Ovary (tissue), 9 donors: ENCODE measurements around the gene NOD2. TPM values are rescaled to one million over a fixed set of nuclear protein-coding genes. Genes with fewer than 3 reads are reported as not detected.

Experiments
- DNase-seq, 5 donors: peaks; one replicate each; pipeline ENCODE4 v3.0.0-alpha.2; 2019 to 2020
- H3K27ac ChIP-seq, 2 donors: fragments of 200-600 bp; one replicate each; pipeline versions ENCODE4 v1.5.1 to v1.8.0; 2019 to 2022
- H3K27me3 ChIP-seq: fragments of 200-600 bp; one replicate; pipeline ENCODE4 v1.8.0; 2022
- H3K36me3 ChIP-seq: fragments of 200-600 bp; sonication (generic); one replicate; pipeline ENCODE4 v1.5.1; 2019
- H3K4me1 ChIP-seq: one replicate; pipeline ENCODE4 v1.8.1; 2013; ENCODE audit warnings: mild to moderate bottlenecking, moderate library complexity; ENCODE audit not compliant: insufficient read depth
- H3K4me3 ChIP-seq: fragments of 200-600 bp; sonication (generic); one replicate; pipeline ENCODE4 v1.5.1; 2017
- H3K9me3 ChIP-seq, 2 donors: fragments of 200-600 bp in 1 of 2; sonication (generic) in 1 of 2; one replicate each; pipeline versions ENCODE4 v1.5.1 to v1.8.1; 2013 to 2019; ENCODE audit warnings: mild to moderate bottlenecking in 1 of 2, moderate library complexity in 1 of 2
- CTCF ChIP-seq, 3 donors: fragments of 450-650 bp in 2 of 3; fragments of 200-600 bp in 1 of 3; IDR thresholded peaks; one replicate each; pipeline versions ENCODE4 v1.5.1 to v1.8.0; 2016 to 2022; ENCODE audit warnings: antibody characterized with exemption in 3 of 3, mild to moderate bottlenecking in 1 of 3
- EP300 ChIP-seq: sonication (generic); formaldehyde crosslinking; IDR thresholded peaks from one replicate; pipeline ENCODE4 v1.6.1; 2017; ENCODE audit warnings: antibody characterized with exemption
- POLR2A ChIP-seq: fragments of 450-650 bp; IDR thresholded peaks from one replicate; pipeline ENCODE4 v1.6.1; 2017; ENCODE audit warnings: antibody characterized with exemption, mild to moderate bottlenecking, moderate library complexity
- WGBS, 3 donors: extraction: QIAGEN DNeasy Blood & Tissue Kit in 1 of 3; methylation state at CpG; one replicate each; pipeline versions ENCODE4 v1.1.5 to v1.1.7; 2013 to 2017; 5-methylcytosine and 5-hydroxymethylcytosine counted together
- intact Hi-C, 4 donors: fragments of 100-400 bp; cut with DNase I; formaldehyde crosslinking; loops; one replicate each; pipeline versions ENCODE4 v1.11.0 to v1.15.1; 2022 to 2023
- polyA plus RNA-seq, 2 donors: library from polyadenylated mRNA; stranded (reverse); fragments of 200-250 nt in 1 of 2; fragments of 350-450 nt in 1 of 2; fragmentation: Illumina TruSeq in 1 of 2; extraction: RNeasy Lipid Tissue Mini Kit (QIAGEN cat#74804) in 1 of 2; gene quantifications; one replicate each; pipeline ENCODE4 v1.2.3, GENCODE V29; 2013 to 2014
- total RNA-seq, 7 donors: library from RNA; depleted of rRNA in 2 of 7; stranded (reverse); fragments of >200 nt in 2 of 7; fragmentation: NEBNext Ultra II Directional in 3 of 7; extraction: Animal tissue kit (Norgen Biotek cat#: 25700) in 3 of 7; gene quantifications; one replicate each; pipeline versions ENCODE4 v1.1.0 to v1.2.4, GENCODE V29; 2016 to 2023
- donor health status: DM: no; HTN: no; CAD: no; lungs with moderate emphysema.
- donor health status: DM: no; HTN: no; CAD: no.
- donor health status: Bipolar disorder and iron deficiency.
- donor health status: DM: yes; HTN: yes; CAD: no.
- donor health status: DM: no; HTN: no; CAD: no.
- donor health status: DM: yes; HTN: yes; CAD: no.

The NOD2 gene
- total and polyA plus RNA-seq, 9 donors: 0.53 to 1.5 (median 1.1) TPM

- H3K9me3 ChIP-seq: peaks cover 0 to 7% of the 10 kb centered on the region in 2 donors
- no peaks in the 10 kb centered on the region for H3K36me3 ChIP-seq
- H3K4me1 ChIP-seq: no peaks in the 10 kb centered on the region
- no peaks in the 10 kb centered on the region for H3K27me3 ChIP-seq
- no peak overlapping the region for H3K4me3 ChIP-seq
- no peak for TF ChIP-seq POLR2A
- TF ChIP-seq CTCF (IDR thresholded peaks at IDR 0.05): no peak
- no peak for TF ChIP-seq EP300
- intact Hi-C loops: no loop called here
- no peak overlapping the region for H3K27ac ChIP-seq
- WGBS, 3 donors: 91 to 95% (median 92%) methylated on average over 10 of the region's 10 CpGs
- no peak for DNase-seq
Observed at GRCh38 chr16:50708373-50709060, 15.1 kb downstream of the NOD2 start.

- Histone ChIP-seq H3K27me3 (no peaks in the 10 kb centered on the region), H3K36me3 (no peaks in the 10 kb centered on the region), H3K9me3 (peaks cover 0 to under 1% of the 10 kb centered on the region in 2 donors), H3K4me1 (no peaks in the 10 kb centered on the region), H3K4me3 (no peak overlapping the region), H3K27ac (no peak overlapping the region)
- DNase-seq: no peak
- intact Hi-C loops: no loop called here
- no peak for TF ChIP-seq POLR2A
- no peak for TF ChIP-seq CTCF (IDR thresholded peaks at IDR 0.05)
- no peak for TF ChIP-seq EP300
- 78 to 83% (median 80%) methylated on average over 8 of the region's 8 CpGs for WGBS, 3 donors
Observed at GRCh38 chr16:50709061-50709684, 15.8 kb downstream of the NOD2 start.

GRCh38 chr16:50709980-50710379, 16.6 kb downstream of the NOD2 start:
- WGBS, 3 donors: 81 to 93% (median 91%) methylated on average over 5 of the region's 5 CpGs
- Histone ChIP-seq H3K36me3 (no peaks in the 10 kb centered on the region), H3K27ac (no peak overlapping the region), H3K9me3 (no peaks in the 10 kb centered on the region), H3K27me3 (no peaks in the 10 kb centered on the region), H3K4me3 (no peak overlapping the region), H3K4me1 (peaks cover 1% of the 10 kb centered on the region)
- intact Hi-C loops: no loop called here
- TF ChIP-seq CTCF (IDR thresholded peaks at IDR 0.05): no peak
- no peak for TF ChIP-seq EP300
- TF ChIP-seq POLR2A: no peak
- no peak for DNase-seq

GRCh38 chr16:50711040-50711439, 17.6 kb downstream of the NOD2 start:
- no peak overlapping the region for H3K27ac ChIP-seq
- intact Hi-C loops: no loop called here
- WGBS, 3 donors: 94 to 97% (median 94%) methylated on average over 21 of the region's 21 CpGs

More at GRCh38 chr16:50711040-50711439, 17.6 kb downstream of the NOD2 start:
- no peak for DNase-seq
- no peaks in the 10 kb centered on the region for H3K9me3 ChIP-seq
- TF ChIP-seq EP300 (no peak), POLR2A (no peak), CTCF (IDR thresholded peaks at IDR 0.05) (no peak)
- no peak overlapping the region for H3K4me3 ChIP-seq
- no peaks in the 10 kb centered on the region for H3K36me3 ChIP-seq
- H3K27me3 ChIP-seq: no peaks in the 10 kb centered on the region
- H3K4me1 ChIP-seq: peaks cover 2% of the 10 kb centered on the region
